Peyer's patch (tissue), 4 donors: ENCODE measurements around the gene IL1F10. TPM values are rescaled to one million over a fixed set of nuclear protein-coding genes. Genes with fewer than 3 reads are reported as not detected.

ENCODE experiments used
- DNase-seq, 3 donors: peaks; one replicate each; pipeline ENCODE4 v3.0.0-alpha.2; 2017 to 2019
- H3K27ac ChIP-seq, 4 donors: fragments of 200-600 bp; sonication (generic); one replicate each; pipeline ENCODE4 v1.5.1; 2016 to 2019
- H3K27me3 ChIP-seq, 2 donors: fragments of 200-600 bp; sonication (generic); one replicate each; pipeline ENCODE4 v1.5.1; 2019
- H3K36me3 ChIP-seq, 3 donors: fragments of 200-600 bp; sonication (generic); one replicate each; pipeline ENCODE4 v1.5.1; 2016 to 2019
- H3K4me1 ChIP-seq, 4 donors: fragments of 200-600 bp; sonication (generic); one replicate each; pipeline ENCODE4 v1.5.1; 2016 to 2019
- H3K4me3 ChIP-seq, 4 donors: fragments of 200-600 bp; sonication (generic); 1 replicate in 3 of 4; 2 replicates in 1 of 4; pipeline ENCODE4 v1.5.1; 2016 to 2019; ENCODE audit warnings: mild to moderate bottlenecking in 1 of 4
- H3K9me3 ChIP-seq, 4 donors: fragments of 200-600 bp; sonication (generic); one replicate each; pipeline ENCODE4 v1.5.1; 2016 to 2019; ENCODE audit warnings: mild to moderate bottlenecking in 1 of 4
- CTCF ChIP-seq, 6 experiments: fragments of 450-650 bp in 4 of 6; fragments of 200-600 bp in 2 of 6; sonication (generic) in 1 of 6; IDR thresholded peaks; one replicate each; pipeline ENCODE4 v1.5.1; 2017 to 2019; ENCODE audit warnings: antibody characterized with exemption in 6 of 6, mild to moderate bottlenecking in 3 of 6, moderate library complexity in 1 of 6
- POLR2A ChIP-seq, 2 donors: fragments of 450-650 bp; IDR thresholded peaks; one replicate each; pipeline ENCODE4 v1.5.1; 2017; ENCODE audit warnings: antibody characterized with exemption in 2 of 2, mild to moderate bottlenecking in 2 of 2, moderate library complexity in 2 of 2
- total RNA-seq, 4 donors: library from RNA; depleted of rRNA; stranded (reverse); fragments of >200 nt; gene quantifications; one replicate each; pipeline ENCODE4 v1.1.0, GENCODE V29; 2016

The IL1F10 gene
- total RNA-seq, 4 donors from 2014 or later, result not detected

- TF ChIP-seq POLR2A (IDR thresholded peaks at IDR 0.05) (no peak), CTCF (IDR thresholded peaks at IDR 0.05) (no peak)
- Histone ChIP-seq H3K36me3 (no peaks in the 10 kb centered on the region), H3K27ac (no peak overlapping the region)
Observed at GRCh38 chr2:113070606-113070975, 2.8 kb downstream of the IL1F10 start.

GRCh38 chr2:113072584-113072983 lies 4.8 kb downstream of the IL1F10 start:
- Histone ChIP-seq H3K36me3 (no peaks in the 10 kb centered on the region), H3K27me3 (no peaks in the 10 kb centered on the region), H3K9me3 (no peaks in the 10 kb centered on the region), H3K4me1 (no peaks in the 10 kb centered on the region), H3K4me3 (no peak overlapping the region), H3K27ac (no peak overlapping the region)
- TF ChIP-seq POLR2A (IDR thresholded peaks at IDR 0.05), result no peak
- no peak for TF ChIP-seq CTCF (IDR thresholded peaks at IDR 0.05)
- DNase-seq, result no peak

More at GRCh38 chr2:113070606-113070975, 2.8 kb downstream of the IL1F10 start:
- H3K27me3 ChIP-seq, result no peaks in the 10 kb centered on the region
- H3K4me3 ChIP-seq, result no peak overlapping the region
- no peak for DNase-seq
- H3K9me3 ChIP-seq, result no peaks in the 10 kb centered on the region
- no peaks in the 10 kb centered on the region for H3K4me1 ChIP-seq

GRCh38 chr2:113073325-113073834 lies 5.6 kb downstream of the IL1F10 start:
- TF ChIP-seq CTCF (IDR thresholded peaks at IDR 0.05), result no peak
- no peak for TF ChIP-seq POLR2A (IDR thresholded peaks at IDR 0.05)
- Histone ChIP-seq H3K27ac (no peak overlapping the region), H3K36me3 (no peaks in the 10 kb centered on the region), H3K9me3 (no peaks in the 10 kb centered on the region), H3K27me3 (no peaks in the 10 kb centered on the region), H3K4me1 (no peaks in the 10 kb centered on the region), H3K4me3 (no peak overlapping the region)
- DNase-seq, result no peak

- no peak overlapping the region for H3K4me3 ChIP-seq
Observed at GRCh38 chr2:113075030-113075429, 7.3 kb downstream of the IL1F10 start.

GRCh38 chr2:113075600-113075999 lies 7.8 kb downstream of the IL1F10 start:
- Histone ChIP-seq H3K4me1 (no peaks in the 10 kb centered on the region), H3K9me3 (no peaks in the 10 kb centered on the region), H3K4me3 (no peak overlapping the region), H3K27me3 (no peaks in the 10 kb centered on the region), H3K27ac (no peak overlapping the region), H3K36me3 (no peaks in the 10 kb centered on the region)
- no peak for TF ChIP-seq POLR2A (IDR thresholded peaks at IDR 0.05)
- no peak for TF ChIP-seq CTCF (IDR thresholded peaks at IDR 0.05)
- no peak for DNase-seq

More at GRCh38 chr2:113075030-113075429, 7.3 kb downstream of the IL1F10 start:
- no peak overlapping the region for H3K27ac ChIP-seq
- H3K9me3 ChIP-seq, result no peaks in the 10 kb centered on the region
- DNase-seq, result no peak
- H3K27me3 ChIP-seq, result no peaks in the 10 kb centered on the region
- H3K36me3 ChIP-seq, result no peaks in the 10 kb centered on the region
- no peaks in the 10 kb centered on the region for H3K4me1 ChIP-seq
- no peak for TF ChIP-seq POLR2A (IDR thresholded peaks at IDR 0.05)
- TF ChIP-seq CTCF (IDR thresholded peaks at IDR 0.05), result no peak
